ENCODE results near the gene TWF2. TPM values are rescaled to one million over a fixed set of nuclear protein-coding genes. Genes with fewer than 3 reads are reported as not detected.

The TWF2 gene
- total and polyA plus RNA-seq, 12 donors, result 13.6 to 95.6 (median 48.4) TPM

GRCh38 chr3:52195823-52196331, 43.1 kb downstream of the TWF2 start:
- DNase-seq, result peak in 3 of 7 donors; percentile 55 to 62 (median 58)
- WGBS, 4 donors, result 65 to 70% (median 68%) methylated on average over 10 of the region's 10 CpGs

GRCh38 chr3:52195291-52195597, 43.7 kb downstream of the TWF2 start:
- Histone ChIP-seq H3K9me3 (replicated peaks in 1 of 3) (no peaks in the 10 kb centered on the region), H3K4me3 (no peak overlapping the region), H3K4me1 (replicated peaks in 1 of 2) (peaks cover 46 to 82% of the 10 kb centered on the region in 2 donors), H3K27ac (peak overlapping the region; percentile 62 to 90 (median 80)), H3K27me3 (no peaks in the 10 kb centered on the region), H3K36me3 (replicated peaks in 1 of 2) (peaks cover 0 to 14% of the 10 kb centered on the region in 2 donors)
- no peak for DNase-seq
- intact Hi-C loops (cut with DNase I), result no loop called here
- TF ChIP-seq CTCF (IDR thresholded peaks at IDR 0.05) (no peak), POLR2A (IDR thresholded peaks at IDR 0.05) (no peak)
- WGBS, 4 donors, result 59 to 88% (median 69%) methylated on average over 3 of the region's 3 CpGs

More at GRCh38 chr3:52195823-52196331, 43.1 kb downstream of the TWF2 start:
- no peaks in the 10 kb centered on the region for H3K9me3 ChIP-seq (replicated peaks in 1 of 3)
- intact Hi-C loops (cut with DNase I), result no loop called here
- no peak overlapping the region for H3K4me3 ChIP-seq
- H3K36me3 ChIP-seq (replicated peaks in 1 of 2), result peaks cover 0 to 20% of the 10 kb centered on the region in 2 donors
- TF ChIP-seq POLR2A (IDR thresholded peaks at IDR 0.05) (no peak), CTCF (IDR thresholded peaks at IDR 0.05) (no peak)
- H3K27ac ChIP-seq, result peak overlapping the region; percentile 62 to 90 (median 80)
- peaks cover 45 to 82% of the 10 kb centered on the region in 2 donors for H3K4me1 ChIP-seq (replicated peaks in 1 of 2)
- H3K27me3 ChIP-seq, result no peaks in the 10 kb centered on the region

GRCh38 chr3:52194485-52195290, 44.3 kb downstream of the TWF2 start:
- Histone ChIP-seq H3K36me3 (replicated peaks in 1 of 2) (peaks cover 0 to 9% of the 10 kb centered on the region in 2 donors), H3K27ac (peak overlapping the region; percentile 62 to 90 (median 80)), H3K9me3 (replicated peaks in 1 of 3) (no peaks in the 10 kb centered on the region), H3K4me1 (replicated peaks in 1 of 2) (peaks cover 52 to 82% of the 10 kb centered on the region in 2 donors), H3K4me3 (no peak overlapping the region), H3K27me3 (no peaks in the 10 kb centered on the region)
- intact Hi-C loops (cut with DNase I), result no loop called here
- WGBS, 4 donors, result 36 to 55% (median 44%) methylated on average over 12 to 14 of the region's 14 CpGs
- no peak for TF ChIP-seq CTCF (IDR thresholded peaks at IDR 0.05)
- TF ChIP-seq POLR2A (IDR thresholded peaks at IDR 0.05), result peak in 1 of 2 donors; percentile 38
- DNase-seq, result peak; percentile 60 to 90 (median 83)

- DNase-seq, result peak; percentile 91 to 98 (median 97)
- Histone ChIP-seq H3K27ac (peak overlapping the region in 3 of 5 donors; percentile 62 to 80 (median 75)), H3K27me3 (no peaks in the 10 kb centered on the region), H3K9me3 (replicated peaks in 1 of 3) (no peaks in the 10 kb centered on the region), H3K4me3 (no peak overlapping the region), H3K36me3 (replicated peaks in 1 of 2) (no peaks in the 10 kb centered on the region), H3K4me1 (replicated peaks in 1 of 2) (peaks cover 66 to 86% of the 10 kb centered on the region in 2 donors)
- no peak for TF ChIP-seq CTCF (IDR thresholded peaks at IDR 0.05)
- TF ChIP-seq POLR2A (IDR thresholded peaks at IDR 0.05), result no peak
- intact Hi-C loops (cut with DNase I), result no loop called here
- WGBS, 4 donors, result 32 to 61% (median 39%) methylated on average over 7 to 18 of the region's 18 CpGs
Observed at GRCh38 chr3:52193065-52193464, 45.9 kb downstream of the TWF2 start.

All from adrenal gland (tissue), 12 donors.